Activated T-cell treated with anti-CD3 and anti-CD28 coated beads, Interleukin-2, amount 50 U/mL, for 24 hours (primary cell): ENCODE data around the gene WWC2.

Experiments
- DNase-seq: peaks from one replicate; pipeline ENCODE4 v3.0.0-alpha.2; 2020
- H3K27ac Mint-ChIP-seq: 2 replicates; pipeline ENCODE4 v1.8.0; 2020; ENCODE audit warnings: mild to moderate bottlenecking, mixed read lengths
- H3K27me3 Mint-ChIP-seq: 2 replicates; pipeline ENCODE4 v1.8.0; 2020; ENCODE audit warnings: mixed read lengths
- H3K36me3 Mint-ChIP-seq: 2 replicates; pipeline ENCODE4 v1.8.0; 2020; ENCODE audit warnings: low read depth, mixed read lengths
- H3K4me1 Mint-ChIP-seq: 2 replicates; pipeline ENCODE4 v1.8.0; 2020; ENCODE audit warnings: low read depth, mixed read lengths
- H3K4me3 Mint-ChIP-seq: 2 replicates; pipeline ENCODE4 v1.8.0; 2020; ENCODE audit warnings: mild to moderate bottlenecking, moderate library complexity, mixed read lengths
- H3K9me3 Mint-ChIP-seq: 2 replicates; pipeline ENCODE4 v1.8.0; 2020; ENCODE audit warnings: mixed read lengths

WWC2 gene

GRCh38 chr4:183158062-183158461 lies 59.0 kb downstream of the WWC2 start:
- H3K4me1 Mint-ChIP-seq, result peaks cover 5% of the 10 kb centered on the region
- H3K36me3 Mint-ChIP-seq, result no peaks in the 10 kb centered on the region
- no peak overlapping the region for H3K27ac Mint-ChIP-seq
- H3K9me3 Mint-ChIP-seq, result no peaks in the 10 kb centered on the region
- DNase-seq, result no peak
- H3K27me3 Mint-ChIP-seq, result peaks cover 2% of the 10 kb centered on the region
- no peak overlapping the region for H3K4me3 Mint-ChIP-seq

GRCh38 chr4:183161630-183162029 lies 62.6 kb downstream of the WWC2 start:
- H3K36me3 Mint-ChIP-seq, result no peaks in the 10 kb centered on the region
- H3K27ac Mint-ChIP-seq, result no peak overlapping the region
- peaks cover 14% of the 10 kb centered on the region for H3K4me1 Mint-ChIP-seq
- no peaks in the 10 kb centered on the region for H3K9me3 Mint-ChIP-seq
- no peak overlapping the region for H3K4me3 Mint-ChIP-seq
- DNase-seq, result no peak
- peaks cover 4% of the 10 kb centered on the region for H3K27me3 Mint-ChIP-seq

GRCh38 chr4:183163135-183163534 lies 64.1 kb downstream of the WWC2 start:
- H3K36me3 Mint-ChIP-seq, result no peaks in the 10 kb centered on the region

GRCh38 chr4:183164963-183165362 lies 65.9 kb downstream of the WWC2 start:
- H3K36me3 Mint-ChIP-seq, result no peaks in the 10 kb centered on the region
- H3K27me3 Mint-ChIP-seq, result peaks cover 4% of the 10 kb centered on the region
- DNase-seq, result no peak
- no peak overlapping the region for H3K27ac Mint-ChIP-seq
- H3K9me3 Mint-ChIP-seq, result no peaks in the 10 kb centered on the region
- peaks cover 9% of the 10 kb centered on the region for H3K4me1 Mint-ChIP-seq
- H3K4me3 Mint-ChIP-seq, result no peak overlapping the region

More at GRCh38 chr4:183163135-183163534, 64.1 kb downstream of the WWC2 start:
- peaks cover 4% of the 10 kb centered on the region for H3K27me3 Mint-ChIP-seq
- H3K4me1 Mint-ChIP-seq, result peaks cover 14% of the 10 kb centered on the region
- no peak overlapping the region for H3K27ac Mint-ChIP-seq
- no peak for DNase-seq
- H3K9me3 Mint-ChIP-seq, result no peaks in the 10 kb centered on the region
- H3K4me3 Mint-ChIP-seq, result no peak overlapping the region

GRCh38 chr4:183165376-183165775 lies 66.3 kb downstream of the WWC2 start:
- no peak overlapping the region for H3K4me3 Mint-ChIP-seq
- H3K36me3 Mint-ChIP-seq, result no peaks in the 10 kb centered on the region
- peaks cover 9% of the 10 kb centered on the region for H3K4me1 Mint-ChIP-seq
- DNase-seq, result no peak
- H3K27ac Mint-ChIP-seq, result no peak overlapping the region
- H3K27me3 Mint-ChIP-seq, result peaks cover 4% of the 10 kb centered on the region
- H3K9me3 Mint-ChIP-seq, result no peaks in the 10 kb centered on the region

- Mint-ChIP-seq H3K4me1 (peaks cover 1% of the 10 kb centered on the region), H3K27ac (no peak overlapping the region), H3K36me3 (no peaks in the 10 kb centered on the region), H3K4me3 (no peak overlapping the region), H3K27me3 (peaks cover 1% of the 10 kb centered on the region), H3K9me3 (no peaks in the 10 kb centered on the region)
- no peak for DNase-seq
These were observed 71.8 kb downstream of the WWC2 start for GRCh38 chr4:183170894-183171293.

GRCh38 chr4:183171484-183172267 lies 72.6 kb downstream of the WWC2 start:
- H3K36me3 Mint-ChIP-seq, result no peaks in the 10 kb centered on the region
- H3K27ac Mint-ChIP-seq, result no peak overlapping the region
- peaks cover 4% of the 10 kb centered on the region for H3K27me3 Mint-ChIP-seq
- H3K9me3 Mint-ChIP-seq, result no peaks in the 10 kb centered on the region
- H3K4me1 Mint-ChIP-seq, result no peaks in the 10 kb centered on the region
- H3K4me3 Mint-ChIP-seq, result no peak overlapping the region
- no peak for DNase-seq

- Mint-ChIP-seq H3K36me3 (no peaks in the 10 kb centered on the region), H3K4me3 (no peak overlapping the region), H3K27me3 (peaks cover 4% of the 10 kb centered on the region), H3K27ac (no peak overlapping the region), H3K4me1 (no peaks in the 10 kb centered on the region), H3K9me3 (no peaks in the 10 kb centered on the region)
- DNase-seq, result no peak
These were observed 73.8 kb downstream of the WWC2 start for GRCh38 chr4:183172881-183173280.

- Mint-ChIP-seq H3K36me3 (no peaks in the 10 kb centered on the region), H3K9me3 (no peaks in the 10 kb centered on the region), H3K27me3 (peaks cover 4% of the 10 kb centered on the region), H3K27ac (no peak overlapping the region), H3K4me3 (no peak overlapping the region), H3K4me1 (peaks cover 4% of the 10 kb centered on the region)
- no peak for DNase-seq
These were observed 74.8 kb downstream of the WWC2 start for GRCh38 chr4:183173580-183174526.

- Mint-ChIP-seq H3K27ac (no peak overlapping the region), H3K4me1 (peaks cover 7% of the 10 kb centered on the region), H3K27me3 (peaks cover 14% of the 10 kb centered on the region), H3K36me3 (no peaks in the 10 kb centered on the region), H3K9me3 (no peaks in the 10 kb centered on the region), H3K4me3 (no peak overlapping the region)
- no peak for DNase-seq
These were observed 76.7 kb downstream of the WWC2 start for GRCh38 chr4:183175631-183176232.

- no peak overlapping the region for H3K27ac Mint-ChIP-seq
- no peak overlapping the region for H3K4me3 Mint-ChIP-seq
- H3K4me1 Mint-ChIP-seq, result peaks cover 8% of the 10 kb centered on the region
- peaks cover 20% of the 10 kb centered on the region for H3K27me3 Mint-ChIP-seq
- H3K9me3 Mint-ChIP-seq, result no peaks in the 10 kb centered on the region
- H3K36me3 Mint-ChIP-seq, result no peaks in the 10 kb centered on the region
- DNase-seq, result no peak
These were observed 77.9 kb downstream of the WWC2 start for GRCh38 chr4:183177001-183177400.

GRCh38 chr4:183178201-183178600 lies 79.1 kb downstream of the WWC2 start:
- Mint-ChIP-seq H3K9me3 (no peaks in the 10 kb centered on the region), H3K4me3 (no peak overlapping the region), H3K36me3 (no peaks in the 10 kb centered on the region), H3K4me1 (peaks cover 10% of the 10 kb centered on the region), H3K27ac (no peak overlapping the region), H3K27me3 (peaks cover 23% of the 10 kb centered on the region)
- DNase-seq, result no peak

- Mint-ChIP-seq H3K4me1 (peaks cover 26% of the 10 kb centered on the region), H3K9me3 (peaks cover 6% of the 10 kb centered on the region), H3K27ac (no peak overlapping the region), H3K4me3 (no peak overlapping the region), H3K27me3 (peaks cover 29% of the 10 kb centered on the region), H3K36me3 (peaks cover 2% of the 10 kb centered on the region)
- no peak for DNase-seq
These were observed 81.0 kb downstream of the WWC2 start for GRCh38 chr4:183180096-183180495.

GRCh38 chr4:183180621-183181020 lies 81.6 kb downstream of the WWC2 start:
- Mint-ChIP-seq H3K9me3 (peaks cover 6% of the 10 kb centered on the region), H3K27ac (no peak overlapping the region), H3K4me1 (peaks cover 31% of the 10 kb centered on the region), H3K4me3 (no peak overlapping the region), H3K36me3 (peaks cover 2% of the 10 kb centered on the region), H3K27me3 (peaks cover 31% of the 10 kb centered on the region)
- DNase-seq, result no peak
